ENCODE data around the gene HDC. TPM values are rescaled to one million over a fixed set of nuclear protein-coding genes. Genes with fewer than 3 reads are reported as not detected.

HDC gene
- polyA plus RNA-seq, 1 of the 3 experiments (the other 2 are of a cell fraction), result not detected

DNA sequence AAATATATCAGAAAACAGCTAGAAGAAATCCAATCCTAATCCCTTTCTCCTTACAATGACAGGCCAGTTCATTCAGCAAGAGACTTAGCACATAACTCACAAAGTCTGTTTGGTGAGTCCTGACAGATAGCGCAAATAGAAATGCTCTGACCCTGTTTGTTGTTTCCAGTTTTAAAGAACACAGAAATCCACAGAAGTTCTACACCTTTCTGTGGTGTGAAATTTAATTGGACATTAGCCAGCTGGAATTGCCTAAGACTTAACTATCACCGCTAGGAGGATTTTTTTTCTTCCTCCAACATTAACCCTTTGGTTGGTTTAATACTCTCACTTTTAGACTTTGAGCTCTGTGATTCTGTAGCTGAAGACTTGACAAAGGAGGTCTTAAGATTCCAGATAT, 30.8 kb downstream of the HDC start (continued):
- TF ChIP-seq NRF1 (IDR thresholded peaks at IDR 0.05; ENCODE audit: low read depth, low read length) (no peak), JUND (IDR thresholded peaks at IDR 0.05) (no peak), POLR2AphosphoS5 (IDR thresholded peaks at IDR 0.05; ENCODE audit: low read depth, low read length) (no peak), YY1 (IDR thresholded peaks at IDR 0.05; ENCODE audit: low read depth) (no peak), TAF1 (IDR thresholded peaks at IDR 0.05; ENCODE audit: borderline replicate concordance, low read depth, low read length) (no peak), TEAD4 (IDR thresholded peaks at IDR 0.05; ENCODE audit: borderline replicate concordance, insufficient read depth) (no peak), RFX5 (IDR thresholded peaks at IDR 0.05; ENCODE audit: low read length) (no peak)
- TF ChIP-seq, protein P1, sequence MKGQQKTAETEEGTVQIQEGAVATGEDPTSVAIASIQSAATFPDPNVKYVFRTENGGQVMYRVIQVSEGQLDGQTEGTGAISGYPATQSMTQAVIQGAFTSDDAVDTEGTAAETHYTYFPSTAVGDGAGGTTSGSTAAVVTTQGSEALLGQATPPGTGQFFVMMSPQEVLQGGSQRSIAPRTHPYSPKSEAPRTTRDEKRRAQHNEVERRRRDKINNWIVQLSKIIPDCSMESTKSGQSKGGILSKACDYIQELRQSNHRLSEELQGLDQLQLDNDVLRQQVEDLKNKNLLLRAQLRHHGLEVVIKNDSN (IDR thresholded peaks at IDR 0.05; ENCODE audit: borderline replicate concordance, low read depth), result no peak

DNA sequence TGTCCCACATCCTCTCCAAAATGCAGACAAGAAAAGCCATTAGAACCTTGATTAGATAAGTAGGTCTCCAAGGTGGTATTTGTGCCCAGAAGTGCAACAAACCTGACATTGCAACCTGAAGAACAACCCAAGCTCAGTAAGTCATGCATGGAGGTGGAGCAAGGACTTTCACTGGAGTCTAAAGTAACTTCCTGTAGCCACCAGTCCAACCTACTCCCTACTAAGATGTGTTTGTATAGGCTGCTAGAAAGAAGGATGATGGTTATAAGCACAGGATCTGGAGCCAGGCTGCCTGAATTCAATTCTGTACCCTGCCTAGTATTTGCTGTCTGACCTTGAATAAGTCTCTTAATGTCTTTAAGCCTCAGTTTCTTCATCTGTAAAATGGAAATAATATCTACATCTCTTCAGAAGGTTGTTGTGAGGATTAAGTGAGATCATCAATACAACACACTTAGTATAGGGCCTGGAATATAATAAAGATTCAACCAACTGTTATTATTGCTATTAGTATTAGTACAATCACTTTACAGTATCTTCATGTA, 32.3 kb downstream of the HDC start:
- no peak for TF ChIP-seq FOXM1 (IDR thresholded peaks at IDR 0.05; ENCODE audit: low read depth)
- TF ChIP-seq GATA2 (CRISPR knock-in tag; IDR thresholded peaks at IDR 0.05), result no peak
- TF ChIP-seq NFIC (IDR thresholded peaks at IDR 0.05; ENCODE audit: borderline replicate concordance), result no peak
- TF ChIP-seq JUND (IDR thresholded peaks at IDR 0.05), result no peak
- no peak overlapping the region for H2AFZ ChIP-seq (ENCODE audit: low read depth)
- H3K4me3 ChIP-seq (ENCODE audit: low read depth in 2 of 2, low read length in 1 of 2), result no peak overlapping the region
- no peak overlapping the region for H3K4me2 ChIP-seq
- no peaks in the 10 kb centered on the region for H3F3A ChIP-seq (replicated peaks; ENCODE audit: insufficient read depth)
- no peak overlapping the region for H3K9ac ChIP-seq
- no peaks in the 10 kb centered on the region for H3K9me2 ChIP-seq
- H3K36me3 ChIP-seq (replicated peaks in 1 of 2; ENCODE audit: control insufficient read depth in 1 of 2, insufficient read depth in 2 of 2, low read length in 1 of 2), result no peaks in the 10 kb centered on the region
- H3K4me1 ChIP-seq (ENCODE audit: control insufficient read depth in 1 of 2, insufficient read depth in 2 of 2, low read depth in 1 of 2, low read length in 1 of 2), result peaks cover 0 to 5% of the 10 kb centered on the region in 2 experiments; a peak in 1 of 4 replicates
- ChIA-PET CTCF (no interaction called here), POLR2A (no interaction called here)
- H3K79me2 ChIP-seq (ENCODE audit: insufficient read depth), result no peaks in the 10 kb centered on the region
- no peaks in the 10 kb centered on the region for H3K9me3 ChIP-seq
- H4K20me1 ChIP-seq (ENCODE audit: insufficient read depth), result no peaks in the 10 kb centered on the region
- H3K27me3 ChIP-seq (ENCODE audit: insufficient read depth), result no peaks in the 10 kb centered on the region
- H3K27ac ChIP-seq (ENCODE audit: low read depth in 2 of 2, low read length in 1 of 2), result no peak overlapping the region
- DNase-seq, result no peak

DNA sequence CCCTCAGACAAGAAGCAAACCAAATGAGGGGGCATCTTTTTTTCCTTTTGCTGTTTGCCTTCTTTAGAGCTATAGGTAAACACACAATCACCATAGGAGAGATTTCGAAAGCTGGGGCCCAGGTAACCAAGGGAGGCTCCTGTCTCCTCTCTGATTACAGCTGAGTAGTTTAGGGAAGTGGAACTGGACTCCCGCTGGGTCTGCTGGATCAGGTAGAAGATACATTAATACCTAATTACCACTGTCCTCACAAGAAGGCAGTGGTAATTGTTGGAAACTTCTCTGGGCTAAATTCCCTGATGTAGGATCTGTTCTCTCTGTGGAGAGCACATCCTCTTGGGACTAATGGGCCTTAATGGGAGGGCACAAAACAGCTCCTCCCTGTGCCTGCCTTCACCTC, 32.7 kb downstream of the HDC start:
- TF ChIP-seq FOSL2 (IDR thresholded peaks at IDR 0.05; ENCODE audit: borderline replicate concordance, low read depth) (no peak), JUND (IDR thresholded peaks at IDR 0.05) (no peak), MXI1 (IDR thresholded peaks at IDR 0.05; ENCODE audit: low read depth, low read length) (no peak), RCOR1 (IDR thresholded peaks at IDR 0.05; ENCODE audit: low read length) (no peak), NFIC (IDR thresholded peaks at IDR 0.05; ENCODE audit: borderline replicate concordance) (no peak), CHD2 (IDR thresholded peaks at IDR 0.05; ENCODE audit: low read length, partially characterized antibody) (no peak), RAD21 (IDR thresholded peaks at IDR 0.05; ENCODE audit: low read length) (no peak), FOXJ3 (CRISPR knock-in tag; IDR thresholded peaks at IDR 0.05) (no peak), GABPA (IDR thresholded peaks at IDR 0.05; ENCODE audit: low read depth) (no peak), GATA2 (CRISPR knock-in tag; IDR thresholded peaks at IDR 0.05) (no peak), TEAD4 (IDR thresholded peaks at IDR 0.05; ENCODE audit: borderline replicate concordance, insufficient read depth) (no peak), MEF2A (IDR thresholded peaks at IDR 0.05; ENCODE audit: borderline replicate concordance, low read depth) (no peak), SMC3 (IDR thresholded peaks at IDR 0.05; ENCODE audit: low read depth, low read length) (no peak), TCF12 (IDR thresholded peaks at IDR 0.05) (no peak)
- TF ChIP-seq, protein P2, sequence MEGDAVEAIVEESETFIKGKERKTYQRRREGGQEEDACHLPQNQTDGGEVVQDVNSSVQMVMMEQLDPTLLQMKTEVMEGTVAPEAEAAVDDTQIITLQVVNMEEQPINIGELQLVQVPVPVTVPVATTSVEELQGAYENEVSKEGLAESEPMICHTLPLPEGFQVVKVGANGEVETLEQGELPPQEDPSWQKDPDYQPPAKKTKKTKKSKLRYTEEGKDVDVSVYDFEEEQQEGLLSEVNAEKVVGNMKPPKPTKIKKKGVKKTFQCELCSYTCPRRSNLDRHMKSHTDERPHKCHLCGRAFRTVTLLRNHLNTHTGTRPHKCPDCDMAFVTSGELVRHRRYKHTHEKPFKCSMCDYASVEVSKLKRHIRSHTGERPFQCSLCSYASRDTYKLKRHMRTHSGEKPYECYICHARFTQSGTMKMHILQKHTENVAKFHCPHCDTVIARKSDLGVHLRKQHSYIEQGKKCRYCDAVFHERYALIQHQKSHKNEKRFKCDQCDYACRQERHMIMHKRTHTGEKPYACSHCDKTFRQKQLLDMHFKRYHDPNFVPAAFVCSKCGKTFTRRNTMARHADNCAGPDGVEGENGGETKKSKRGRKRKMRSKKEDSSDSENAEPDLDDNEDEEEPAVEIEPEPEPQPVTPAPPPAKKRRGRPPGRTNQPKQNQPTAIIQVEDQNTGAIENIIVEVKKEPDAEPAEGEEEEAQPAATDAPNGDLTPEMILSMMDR (IDR thresholded peaks at IDR 0.05), result no peak
- TF ChIP-seq, protein P3, sequence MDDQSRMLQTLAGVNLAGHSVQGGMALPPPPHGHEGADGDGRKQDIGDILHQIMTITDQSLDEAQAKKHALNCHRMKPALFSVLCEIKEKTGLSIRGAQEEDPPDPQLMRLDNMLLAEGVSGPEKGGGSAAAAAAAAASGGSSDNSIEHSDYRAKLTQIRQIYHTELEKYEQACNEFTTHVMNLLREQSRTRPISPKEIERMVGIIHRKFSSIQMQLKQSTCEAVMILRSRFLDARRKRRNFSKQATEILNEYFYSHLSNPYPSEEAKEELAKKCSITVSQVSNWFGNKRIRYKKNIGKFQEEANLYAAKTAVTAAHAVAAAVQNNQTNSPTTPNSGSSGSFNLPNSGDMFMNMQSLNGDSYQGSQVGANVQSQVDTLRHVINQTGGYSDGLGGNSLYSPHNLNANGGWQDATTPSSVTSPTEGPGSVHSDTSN (IDR thresholded peaks at IDR 0.05), result no peak
- TF ChIP-seq, protein P1 (IDR thresholded peaks at IDR 0.05; ENCODE audit: borderline replicate concordance, low read depth), result no peak
- ChIA-PET POLR2A (no interaction called here), CTCF (no interaction called here)
- 65% methylated on average over 2 of the region's 2 CpGs for WGBS (ENCODE audit: low lambda C conversion rate)
- H3K79me2 ChIP-seq (ENCODE audit: insufficient read depth), result no peaks in the 10 kb centered on the region
- H3K9me3 ChIP-seq, result no peaks in the 10 kb centered on the region
- H3K9ac ChIP-seq, result no peak overlapping the region
- no peak for DNase-seq
- no peaks in the 10 kb centered on the region for H3F3A ChIP-seq (replicated peaks; ENCODE audit: insufficient read depth)
- no peaks in the 10 kb centered on the region for H4K20me1 ChIP-seq (ENCODE audit: insufficient read depth)
- no peak overlapping the region for H2AFZ ChIP-seq (ENCODE audit: low read depth)
- no peaks in the 10 kb centered on the region for H3K9me2 ChIP-seq
- no peak overlapping the region for H3K4me3 ChIP-seq (ENCODE audit: low read depth in 2 of 2, low read length in 1 of 2)
- no peaks in the 10 kb centered on the region for H3K36me3 ChIP-seq (replicated peaks in 1 of 2; ENCODE audit: control insufficient read depth in 1 of 2, insufficient read depth in 2 of 2, low read length in 1 of 2)
- no peak overlapping the region for H3K4me2 ChIP-seq
- no peaks in the 10 kb centered on the region for H3K27me3 ChIP-seq (ENCODE audit: insufficient read depth)
- H3K27ac ChIP-seq (ENCODE audit: low read depth in 2 of 2, low read length in 1 of 2), result no peak overlapping the region
- H3K4me1 ChIP-seq (ENCODE audit: control insufficient read depth in 1 of 2, insufficient read depth in 2 of 2, low read depth in 1 of 2, low read length in 1 of 2), result peaks cover 0 to 5% of the 10 kb centered on the region in 2 experiments; a peak in 1 of 4 replicates

Data from SK-N-SH (cell line).